ENCODE measurements around the gene PRX. TPM values are rescaled to one million over a fixed set of nuclear protein-coding genes. Genes with fewer than 3 reads are reported as not detected.

Gene PRX
- total and polyA plus RNA-seq, 12 donors = 1.7 to 3.8 (median 2.6) TPM

- Histone ChIP-seq H3K27me3 (no peaks in the 10 kb centered on the region), H3K27ac (peak overlapping the region in 1 of 10 donors; percentile 31), H3K36me3 (peaks cover 0 to 22% (median 0%) of the 10 kb centered on the region in 9 donors), H3K4me3 (no peak overlapping the region), H3K9me3 (no peaks in the 10 kb centered on the region), H3K4me1 (peaks cover 0 to 54% (median 0%) of the 10 kb centered on the region in 9 donors)
- ATAC-seq (no peak), DNase-seq (no peak)
- TF ChIP-seq CTCF (IDR thresholded peaks at IDR 0.05) = no peak
- 78 to 84% methylated on average over 3 of the region's 3 CpGs for WGBS, 2 donors
- intact Hi-C loops (cut with DNase I) = loop anchor here in 1 of 10 donors (5.0 kb wide), 1 partner anchor 40 kb away; no protein-coding TSS in a partner anchor
Measured at GRCh38 chr19:40357640-40358039, 55.5 kb downstream of the PRX start.

GRCh38 chr19:40356681-40357595, 56.2 kb downstream of the PRX start:
- WGBS, 2 donors = 91 to 92% methylated on average over 6 of the region's 6 CpGs
- no peaks in the 10 kb centered on the region for H3K9me3 ChIP-seq
- H3K4me3 ChIP-seq = no peak overlapping the region
- DNase-seq (no peak), ATAC-seq (no peak)
- H3K36me3 ChIP-seq = peaks cover 0 to 18% (median 0%) of the 10 kb centered on the region in 9 donors
- no peak for TF ChIP-seq CTCF (IDR thresholded peaks at IDR 0.05)
- peaks cover 0 to 47% (median 0%) of the 10 kb centered on the region in 9 donors for H3K4me1 ChIP-seq
- H3K27me3 ChIP-seq = no peaks in the 10 kb centered on the region
- H3K27ac ChIP-seq = peak overlapping the region in 1 of 10 donors; percentile 31
- intact Hi-C loops (cut with DNase I) = loop anchor here in 1 of 10 donors (5.0 kb wide), 1 partner anchor 40 kb away; no protein-coding TSS in a partner anchor

GRCh38 chr19:40355975-40356680, 57.0 kb downstream of the PRX start:
- TF ChIP-seq CTCF (IDR thresholded peaks at IDR 0.05) = no peak

GRCh38 chr19:40348961-40349507, 64.1 kb downstream of the PRX start:
- ATAC-seq (no peak), DNase-seq (peak in 1 of 2 donors; percentile 18)
- 18% methylated on average over 17 of the region's 17 CpGs for WGBS, 2 donors
- H3K27ac ChIP-seq = peak overlapping the region in 9 of 10 donors; percentile 59 to 88 (median 79)
- intact Hi-C loops (cut with DNase I) = loop anchor here in 5 of 10 donors (1.0 to 10.0 kb wide), 5 partner anchors 54 to 96 kb away; partner anchors contain the start of genes SERTAD1 (in 2 of the 5) and SERTAD3 (in 2 of the 5)
- H3K27me3 ChIP-seq = no peaks in the 10 kb centered on the region
- H3K4me3 ChIP-seq = peak overlapping the region; percentile 32 to 91 (median 76)
- TF ChIP-seq CTCF (IDR thresholded peaks at IDR 0.05) = no peak
- H3K4me1 ChIP-seq = peaks cover 4 to 38% (median 22%) of the 10 kb centered on the region in 9 donors
- no peaks in the 10 kb centered on the region for H3K9me3 ChIP-seq
- peaks cover 0 to 4% (median 0%) of the 10 kb centered on the region in 9 donors for H3K36me3 ChIP-seq

More at GRCh38 chr19:40355975-40356680, 57.0 kb downstream of the PRX start:
- Histone ChIP-seq H3K36me3 (peaks cover 0 to 18% (median 0%) of the 10 kb centered on the region in 9 donors), H3K27ac (no peak overlapping the region), H3K27me3 (no peaks in the 10 kb centered on the region), H3K4me3 (no peak overlapping the region), H3K4me1 (peaks cover 0 to 40% (median 0%) of the 10 kb centered on the region in 9 donors), H3K9me3 (no peaks in the 10 kb centered on the region)
- intact Hi-C loops (cut with DNase I) = loop anchor here in 1 of 10 donors (5.0 kb wide), 1 partner anchor 41 kb away; no protein-coding TSS in a partner anchor
- ATAC-seq (no peak), DNase-seq (no peak)
- WGBS, 2 donors = 85 to 92% methylated on average over 9 of the region's 9 CpGs
